TTC549 (cell line): ENCODE measurements around the gene SURF2.

ENCODE experiments used
- FAIRE-seq: peaks from 2 replicates; lab custom pipeline; 2012; peaks lifted over from hg19 to GRCh38; lab: Jason Lieb, UNC

The SURF2 gene

DNA sequence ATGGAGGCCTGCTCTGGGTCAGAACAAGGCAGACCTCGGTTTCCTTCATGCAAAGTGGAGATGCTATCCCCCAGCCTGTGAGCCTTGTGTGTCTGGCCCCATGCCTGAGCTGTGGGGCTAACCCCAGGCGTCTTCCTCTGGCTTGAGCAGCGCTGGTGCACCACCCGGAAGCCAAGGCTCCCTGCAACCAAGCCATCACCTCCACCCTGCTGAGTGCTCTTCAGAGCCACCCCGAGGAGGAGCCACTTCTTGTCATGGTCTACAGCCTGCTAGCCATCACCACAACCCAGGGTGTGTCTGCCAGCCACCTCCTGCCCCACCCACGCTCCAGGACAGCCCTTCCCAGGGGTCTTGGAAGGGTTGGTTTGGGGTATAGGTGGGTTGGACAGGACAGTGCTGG lies 45.2 kb downstream of the SURF2 start:
- FAIRE-seq, result no peak

GRCh38 chr9:133402689-133403088 lies 46.3 kb downstream of the SURF2 start:
- no peak for FAIRE-seq

DNA sequence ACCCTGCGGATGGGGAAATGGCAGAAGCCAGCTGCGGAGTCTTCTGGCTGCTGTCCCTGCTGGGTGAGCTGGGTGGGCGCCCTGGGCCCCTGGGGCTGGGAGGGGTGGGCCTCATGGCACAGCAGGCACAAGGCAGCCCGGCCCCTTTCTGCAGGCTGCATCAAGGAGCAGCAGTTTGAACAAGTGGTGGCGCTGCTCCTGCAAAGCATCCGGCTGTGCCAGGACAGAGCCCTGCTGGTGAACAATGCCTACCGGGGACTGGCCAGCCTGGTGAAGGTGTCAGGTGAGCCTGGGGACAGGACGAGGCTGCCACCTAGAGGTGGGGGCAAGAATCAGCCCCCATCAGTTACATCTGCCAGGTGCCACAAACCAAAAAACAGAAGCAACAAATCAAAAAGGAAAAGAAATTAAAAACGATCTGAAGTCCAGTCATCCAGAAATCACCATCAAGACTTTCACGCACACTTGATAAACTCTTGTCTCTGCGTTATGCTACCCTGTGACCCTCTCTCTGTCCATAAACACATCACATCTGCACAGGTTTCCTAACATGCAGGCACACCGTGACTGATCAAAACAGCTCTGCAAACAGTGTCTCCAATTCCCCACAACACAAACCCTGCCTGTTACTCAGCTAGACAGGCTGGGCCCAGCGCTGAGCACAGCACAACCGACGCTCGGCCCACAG lies 47.6 kb downstream of the SURF2 start:
- FAIRE-seq, result no peak

- no peak for FAIRE-seq
Observed at GRCh38 chr9:133404454-133405002, 48.2 kb downstream of the SURF2 start.

DNA sequence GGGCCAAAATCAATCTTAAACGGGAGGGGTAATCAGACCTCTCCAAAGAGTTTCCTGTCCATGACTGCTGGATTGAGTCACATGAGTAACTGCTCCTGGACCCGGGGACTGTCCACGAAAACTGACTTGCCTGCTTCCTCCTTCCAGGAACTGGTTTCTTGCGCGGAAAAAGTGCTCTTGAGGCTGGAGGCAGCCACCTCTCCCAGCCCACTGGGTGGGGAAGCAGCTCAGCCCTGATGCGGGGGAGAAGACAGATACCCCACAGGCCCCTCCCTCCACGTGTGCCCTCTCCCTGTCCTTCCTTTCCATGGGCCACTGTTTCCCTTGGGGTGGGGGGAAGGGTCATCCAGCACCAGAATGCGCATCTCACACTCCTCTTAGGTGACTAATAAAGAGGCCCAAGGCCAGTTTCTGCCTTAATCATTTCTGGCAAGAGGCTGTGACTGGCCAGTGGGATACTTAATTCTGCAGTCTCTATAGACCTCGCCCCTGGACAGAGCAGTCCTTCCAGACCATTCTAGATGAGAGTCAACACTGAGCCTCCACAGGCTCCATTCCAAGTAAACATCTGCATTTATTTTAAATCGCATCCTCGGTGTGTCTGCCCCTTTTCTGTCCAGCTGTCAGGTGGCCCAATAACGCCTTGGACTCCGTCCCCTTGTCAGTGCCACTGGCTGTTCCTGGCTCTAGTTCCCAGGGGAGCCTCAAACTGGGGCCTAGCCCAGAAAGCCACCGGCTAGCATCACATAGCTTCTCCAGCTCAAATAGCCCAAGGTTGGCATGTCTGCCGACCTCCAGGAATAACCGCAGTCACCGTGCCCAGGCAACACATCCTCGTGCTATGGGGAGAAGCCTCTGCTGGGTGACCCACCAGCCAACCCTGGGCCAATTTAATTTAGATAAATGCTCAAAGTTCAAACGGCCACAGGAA lies 49.4 kb downstream of the SURF2 start:
- no peak for FAIRE-seq

DNA sequence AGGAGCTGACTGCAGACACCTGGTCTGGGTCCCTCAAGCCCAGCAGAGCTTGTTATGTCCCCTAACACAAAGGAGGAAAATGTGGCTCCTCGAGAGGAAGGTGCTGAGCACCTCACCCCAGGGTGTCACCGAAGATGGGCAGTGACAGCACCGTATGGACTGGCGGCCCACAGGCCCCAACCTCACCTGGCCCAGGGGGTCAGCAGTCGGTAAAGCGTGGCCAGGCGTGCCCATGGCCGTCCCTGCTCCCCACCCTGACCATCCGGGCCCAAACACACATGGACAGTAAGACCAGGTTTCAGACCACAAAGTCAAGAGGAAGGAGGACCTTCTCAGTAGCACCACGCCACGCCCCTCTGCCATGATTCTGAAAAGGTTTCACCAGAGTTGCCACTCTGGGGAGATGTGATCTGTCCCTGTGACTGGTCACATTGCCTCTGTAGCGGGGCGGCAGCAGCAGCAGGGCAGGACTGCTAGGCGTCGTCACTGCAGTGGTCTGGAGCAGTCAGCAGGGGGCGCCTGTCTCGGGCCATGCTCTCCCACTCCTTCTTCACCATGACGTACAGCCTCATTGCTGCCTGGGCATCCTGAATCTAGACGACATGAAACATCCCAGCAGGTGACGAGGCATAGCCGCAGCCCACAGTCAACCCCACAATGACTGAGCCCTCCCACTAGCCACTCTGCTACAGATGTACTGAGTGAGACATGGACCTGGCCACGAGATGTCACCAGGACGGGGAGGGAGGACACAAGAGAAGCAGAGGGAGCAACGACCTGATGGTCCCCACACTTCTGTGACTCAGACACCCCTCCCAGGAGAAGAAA lies 50.3 kb downstream of the SURF2 start:
- FAIRE-seq, result no peak

DNA sequence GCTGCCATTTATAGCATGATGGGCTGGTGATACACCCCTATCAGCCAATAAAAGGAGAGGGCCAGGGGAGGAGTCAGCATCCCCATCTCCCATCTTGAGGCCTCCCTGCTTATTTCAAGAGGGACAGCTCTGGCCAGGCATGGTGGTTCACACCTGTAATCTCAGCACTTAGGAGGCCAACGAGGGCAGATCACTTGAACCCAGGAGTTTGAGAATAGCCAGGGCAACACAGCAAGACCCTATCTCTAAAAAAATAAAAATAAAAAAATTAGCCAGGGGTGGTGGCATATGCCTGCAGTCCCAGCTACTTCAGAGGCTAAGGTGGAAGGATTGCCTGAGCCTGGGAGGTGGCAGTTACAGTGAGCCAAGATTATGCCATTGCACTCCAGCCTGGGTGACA lies 51.7 kb downstream of the SURF2 start:
- FAIRE-seq, result no peak
